ENCODE measurements around the gene GRID1.
"Not testable (repeated sequence)": the region's sequence is repeated elsewhere in the genome, so short reads cannot be mapped to it uniquely, and the experiment has no call there.

Gene GRID1

DNA sequence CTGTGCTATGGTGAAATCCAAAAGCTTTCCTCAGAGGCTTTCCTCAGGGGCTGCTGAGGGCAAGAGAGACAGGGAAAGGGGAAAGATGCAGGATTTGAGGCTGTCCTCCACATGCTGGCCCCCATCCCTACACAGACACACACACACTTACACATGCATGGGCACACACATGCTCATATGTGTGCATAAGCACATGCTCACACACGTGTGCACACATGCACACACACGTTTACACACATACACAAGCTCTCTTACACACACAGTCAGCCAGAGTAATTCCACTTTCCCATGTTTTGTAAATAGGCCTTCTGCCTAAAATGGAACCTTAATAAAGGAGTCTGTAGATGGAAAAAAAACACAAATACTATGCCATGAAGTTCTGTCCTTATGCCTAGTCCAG is 312.9 kb downstream of the GRID1 start:
- DNase-seq = no peak

DNA sequence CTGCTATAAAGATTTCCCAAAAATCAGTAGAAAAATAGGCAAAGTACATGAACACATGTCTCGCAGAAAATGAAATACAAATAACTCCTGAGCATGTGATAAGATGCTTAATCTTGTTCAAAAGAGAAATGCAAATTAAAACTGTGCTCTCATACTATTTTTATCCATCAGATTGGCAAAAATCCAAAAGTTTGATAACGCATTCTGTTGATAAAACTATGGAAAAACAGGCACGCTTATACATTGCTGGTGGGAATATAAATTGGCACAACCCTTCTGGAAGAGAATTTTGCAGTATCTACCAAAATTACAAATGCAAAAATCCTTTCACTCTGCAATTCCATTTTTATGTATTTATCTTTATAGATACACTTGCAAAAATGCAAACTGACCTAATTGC is 315.0 kb downstream of the GRID1 start:
- DNase-seq = no peak

GRCh38 chr10:86049442-86049841 is 317.2 kb downstream of the GRID1 start:
- no peak for DNase-seq

- no peak for DNase-seq
Measured at GRCh38 chr10:86048973-86049372, 317.6 kb downstream of the GRID1 start.

DNA sequence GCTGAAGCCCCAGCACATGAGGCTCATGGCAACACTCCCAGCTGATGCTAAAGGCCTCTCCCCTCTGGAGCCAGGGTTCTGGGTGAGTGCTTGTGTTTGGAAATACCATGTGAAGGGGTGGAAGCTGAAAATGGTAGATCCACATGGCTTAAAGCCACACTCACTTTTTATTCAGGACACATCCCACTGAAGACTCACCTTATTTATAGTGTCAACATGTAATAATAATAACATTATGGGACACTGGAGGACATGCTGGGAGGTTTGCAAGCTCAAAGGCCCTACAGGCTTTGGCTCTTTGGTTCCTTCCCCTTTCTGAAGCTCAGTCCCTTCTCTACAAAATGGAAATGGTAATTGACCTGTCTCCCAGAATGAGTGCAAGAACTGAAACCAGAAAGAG is 318.0 kb downstream of the GRID1 start:
- DNase-seq = no peak

- DNase-seq = no peak
Measured at GRCh38 chr10:86047588-86047987, 319.0 kb downstream of the GRID1 start.

DNA sequence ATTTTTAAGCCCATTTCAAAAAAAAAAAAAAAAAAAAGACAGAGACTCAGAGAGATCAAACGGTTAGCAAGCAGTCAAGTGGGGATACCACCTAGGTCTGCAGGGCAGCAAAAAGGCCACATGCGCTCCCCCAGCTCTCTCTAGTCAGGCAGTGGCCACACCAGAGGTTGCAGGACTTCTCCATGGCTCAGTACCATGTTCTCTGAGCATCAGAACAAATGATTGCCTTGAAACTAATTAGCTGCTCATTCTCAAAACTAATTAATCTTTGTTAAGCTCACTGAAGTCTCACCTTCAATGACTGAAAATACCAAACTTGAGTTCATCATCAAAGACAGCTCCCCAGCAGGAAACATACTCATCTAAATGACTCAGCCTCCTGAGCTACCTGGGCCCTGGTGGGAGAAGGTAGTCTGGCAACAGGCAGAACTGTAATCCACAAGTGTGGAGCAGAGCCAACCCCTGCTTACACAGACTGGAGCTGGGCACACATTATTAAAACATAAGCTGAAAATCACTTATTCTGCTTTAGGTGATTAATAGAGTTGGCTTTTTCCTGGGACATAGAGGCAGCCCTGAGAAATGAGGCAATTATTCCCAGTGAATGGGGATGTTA is 319.6 kb downstream of the GRID1 start:
- no peak for DNase-seq

DNA sequence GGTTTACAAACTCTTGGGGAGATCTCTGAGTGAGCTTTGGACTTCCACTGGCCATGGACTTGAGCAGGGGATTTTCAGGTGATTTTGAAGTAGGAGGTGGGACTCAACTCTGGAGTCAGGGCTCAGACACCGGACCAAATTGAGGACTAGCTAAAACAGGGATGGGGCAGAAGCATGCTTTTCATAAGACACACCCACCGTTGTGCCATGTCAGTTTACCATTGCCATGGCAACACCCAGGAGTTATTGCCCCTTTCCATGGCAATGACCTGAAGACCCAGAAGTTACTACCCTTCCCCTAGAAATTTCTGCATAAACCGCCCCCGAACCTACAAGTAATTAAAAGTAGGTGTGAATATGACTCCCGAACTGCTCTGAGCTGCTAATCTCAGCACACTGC is 320.7 kb downstream of the GRID1 start:
- no peak for DNase-seq

- no peak for DNase-seq
Measured at GRCh38 chr10:86044029-86044428, 322.6 kb downstream of the GRID1 start.

GRCh38 chr10:86043236-86043635 is 323.4 kb downstream of the GRID1 start:
- DNase-seq = no peak

DNA sequence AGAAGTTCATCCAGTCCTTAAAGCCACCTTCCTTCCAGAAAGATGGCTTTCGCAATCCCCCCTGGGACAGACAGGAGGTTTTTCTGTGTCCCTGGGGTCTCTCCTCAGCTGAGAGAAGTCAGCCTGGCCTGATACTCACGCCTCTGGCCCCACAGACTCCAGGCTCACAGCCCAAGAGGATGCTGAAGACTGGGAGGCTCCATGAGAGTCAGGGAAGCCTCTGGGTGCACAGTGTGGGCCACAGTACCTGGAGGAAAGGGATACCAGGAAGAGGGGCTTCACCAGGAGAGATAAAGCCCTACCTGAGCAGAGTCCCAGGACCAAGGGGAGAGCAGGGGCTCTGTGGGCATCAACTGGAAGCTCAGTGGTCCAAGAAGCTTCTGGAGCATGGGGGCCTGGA is 324.4 kb downstream of the GRID1 start:
- DNase-seq = no peak

DNA sequence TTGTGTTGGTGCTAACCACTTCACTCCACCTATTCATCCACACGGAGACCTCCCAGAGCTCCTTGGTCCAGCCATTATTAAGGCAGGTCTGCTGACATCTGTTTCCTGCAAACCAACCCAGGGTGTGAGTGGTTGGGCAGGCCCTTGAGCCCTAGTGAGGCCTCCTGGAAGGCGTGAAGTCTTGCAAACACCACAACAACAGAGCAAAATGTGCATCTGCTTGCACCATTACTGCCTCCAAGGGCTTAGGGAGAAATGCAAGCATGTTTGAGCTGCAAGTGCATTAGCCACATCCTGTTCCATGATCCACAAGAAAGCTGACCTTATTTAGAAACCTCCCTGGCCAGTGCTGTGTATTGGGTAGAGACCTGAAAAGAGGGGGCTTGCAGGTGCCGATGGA is 325.5 kb downstream of the GRID1 start:
- DNase-seq = no peak

DNA sequence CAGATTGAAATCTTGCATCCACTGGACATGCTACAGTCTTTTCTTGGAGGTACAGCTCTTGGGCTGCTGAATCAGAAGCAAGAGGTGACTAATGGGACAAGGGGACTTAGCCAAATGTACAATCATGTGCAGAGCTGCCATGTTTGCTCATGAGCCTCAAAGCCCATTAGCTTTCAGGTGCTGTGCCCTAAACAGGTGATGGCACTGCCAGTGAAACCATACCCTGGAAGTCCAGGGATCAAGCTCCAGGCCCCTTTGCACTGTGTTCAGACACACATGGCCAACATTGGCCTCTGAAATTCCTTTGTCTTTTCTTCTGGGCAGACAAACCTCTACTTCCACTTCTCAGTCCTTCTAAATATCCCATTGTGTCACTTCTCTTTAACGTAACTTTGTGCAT is 328.2 kb downstream of the GRID1 start:
- no peak for DNase-seq

DNA sequence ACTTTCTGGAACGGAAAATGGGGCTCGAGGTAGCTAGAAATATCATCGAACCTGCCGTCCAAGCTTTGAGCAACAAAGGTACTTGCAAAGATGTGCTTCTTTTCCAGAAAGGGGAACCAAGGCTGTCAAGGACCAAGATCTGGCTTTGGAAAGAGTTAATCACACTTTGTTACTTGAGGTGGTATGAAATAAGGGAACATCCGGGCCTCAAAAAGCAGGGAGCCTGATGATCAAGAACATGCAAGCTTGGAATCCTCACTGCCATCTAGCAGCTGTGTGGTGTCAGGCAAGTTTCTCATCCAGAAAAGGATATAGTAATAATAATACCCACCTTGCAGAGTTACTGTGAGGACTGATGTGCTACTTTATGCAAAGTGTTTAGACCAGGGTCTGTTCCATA is 329.5 kb downstream of the GRID1 start:
- no peak for DNase-seq

- no peak for DNase-seq
Measured at GRCh38 chr10:86036544-86036831, 330.1 kb downstream of the GRID1 start.

DNA sequence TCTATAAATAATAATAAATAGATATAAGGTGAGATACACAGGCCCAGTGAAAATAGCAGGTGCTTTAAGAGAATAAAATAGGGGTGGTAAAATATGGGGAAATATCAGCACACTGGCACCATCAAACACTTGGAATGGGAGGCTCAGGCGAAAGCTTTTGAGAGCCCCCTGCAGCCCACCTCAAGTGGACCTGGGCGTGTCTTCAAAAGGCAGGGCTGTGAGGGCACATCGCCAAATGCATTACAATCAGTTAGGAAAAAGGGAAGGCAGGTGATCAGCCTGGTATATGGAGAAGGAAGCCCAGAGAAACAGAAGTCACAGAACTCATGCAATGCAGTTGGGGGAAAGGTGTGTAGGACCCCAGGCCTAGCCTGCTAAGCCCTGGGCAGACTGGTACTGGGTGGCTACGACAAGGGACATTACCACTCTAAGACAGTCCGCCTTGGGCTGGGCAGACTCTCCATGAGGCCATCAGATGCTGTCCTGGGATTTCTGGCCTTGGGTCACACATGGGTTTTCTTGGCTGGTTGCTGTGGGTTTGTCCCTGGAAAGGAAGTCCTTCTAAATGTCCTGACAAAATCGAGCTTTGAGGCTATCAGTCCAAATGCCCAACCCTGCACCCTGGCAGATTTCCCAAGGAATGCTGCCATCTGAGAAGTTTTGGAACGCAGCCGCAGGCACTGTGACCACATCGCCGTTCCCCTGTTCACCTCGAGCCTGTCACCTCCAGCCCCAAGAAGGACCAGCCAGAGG is 330.6 kb downstream of the GRID1 start:
- DNase-seq = no peak

- DNase-seq = no peak
Measured at GRCh38 chr10:86034710-86035109, 331.9 kb downstream of the GRID1 start.

- DNase-seq = no peak
Measured at GRCh38 chr10:86033581-86033980, 333.0 kb downstream of the GRID1 start.

GRCh38 chr10:86032087-86032486 is 334.5 kb downstream of the GRID1 start:
- DNase-seq = not testable (repeated sequence)

DNA sequence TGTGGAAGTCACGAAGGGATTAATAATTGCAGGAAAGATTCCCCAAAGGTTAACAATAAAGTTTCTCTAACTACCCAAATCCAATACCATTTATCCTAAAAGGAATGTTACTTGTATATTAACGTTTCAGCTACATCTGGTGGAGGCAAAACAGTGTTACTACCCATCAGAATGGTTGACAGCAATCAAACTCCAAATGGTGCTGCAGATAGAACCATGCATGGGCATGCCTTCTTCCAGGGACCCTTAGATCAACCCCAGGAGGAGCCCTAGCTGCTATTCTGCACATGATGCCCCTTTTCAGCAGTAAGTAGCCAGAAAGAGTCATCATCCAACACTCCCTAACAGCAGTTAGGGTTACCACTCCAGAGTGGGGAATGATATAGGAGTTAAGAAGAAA is 336.3 kb downstream of the GRID1 start:
- no peak for DNase-seq

DNA sequence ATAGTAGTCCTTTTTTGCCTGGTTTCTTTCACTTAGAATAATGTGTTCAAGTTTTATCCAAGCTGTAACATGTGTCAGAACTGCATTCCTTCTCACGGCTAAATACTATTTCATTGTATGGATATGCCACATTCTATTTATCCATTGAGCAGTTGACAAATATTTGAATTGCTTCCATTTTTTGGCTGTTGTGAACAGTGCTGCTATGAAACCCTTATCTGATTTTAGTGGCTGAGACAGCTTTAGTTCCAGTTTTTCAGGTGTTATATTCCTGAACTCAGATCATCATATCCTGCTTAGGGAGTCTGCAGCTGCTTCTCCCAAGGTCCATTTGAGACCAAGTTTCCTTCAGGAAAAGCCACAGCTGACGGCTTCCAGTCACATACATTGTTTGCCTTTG is 339.2 kb downstream of the GRID1 start:
- no peak for DNase-seq

DNA sequence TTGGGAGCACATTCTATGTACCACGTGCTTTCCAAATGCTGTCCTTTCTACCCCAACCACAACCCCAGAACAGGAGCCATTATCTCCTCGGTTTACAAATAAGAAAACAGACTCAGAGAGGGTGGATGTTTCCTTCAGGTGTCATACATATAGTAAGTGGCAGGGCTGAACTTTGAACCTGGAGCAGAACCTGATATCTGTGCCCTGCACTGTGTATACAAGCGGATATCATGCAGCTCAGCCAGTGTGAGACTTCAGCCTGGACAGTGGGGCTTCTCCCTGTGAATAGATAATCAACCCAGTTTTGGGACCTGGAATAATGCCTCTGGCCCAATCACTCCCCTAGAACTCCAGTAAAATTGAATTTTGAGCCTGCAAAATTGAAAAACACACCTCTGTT is 341.1 kb downstream of the GRID1 start:
- no peak for DNase-seq

DNA sequence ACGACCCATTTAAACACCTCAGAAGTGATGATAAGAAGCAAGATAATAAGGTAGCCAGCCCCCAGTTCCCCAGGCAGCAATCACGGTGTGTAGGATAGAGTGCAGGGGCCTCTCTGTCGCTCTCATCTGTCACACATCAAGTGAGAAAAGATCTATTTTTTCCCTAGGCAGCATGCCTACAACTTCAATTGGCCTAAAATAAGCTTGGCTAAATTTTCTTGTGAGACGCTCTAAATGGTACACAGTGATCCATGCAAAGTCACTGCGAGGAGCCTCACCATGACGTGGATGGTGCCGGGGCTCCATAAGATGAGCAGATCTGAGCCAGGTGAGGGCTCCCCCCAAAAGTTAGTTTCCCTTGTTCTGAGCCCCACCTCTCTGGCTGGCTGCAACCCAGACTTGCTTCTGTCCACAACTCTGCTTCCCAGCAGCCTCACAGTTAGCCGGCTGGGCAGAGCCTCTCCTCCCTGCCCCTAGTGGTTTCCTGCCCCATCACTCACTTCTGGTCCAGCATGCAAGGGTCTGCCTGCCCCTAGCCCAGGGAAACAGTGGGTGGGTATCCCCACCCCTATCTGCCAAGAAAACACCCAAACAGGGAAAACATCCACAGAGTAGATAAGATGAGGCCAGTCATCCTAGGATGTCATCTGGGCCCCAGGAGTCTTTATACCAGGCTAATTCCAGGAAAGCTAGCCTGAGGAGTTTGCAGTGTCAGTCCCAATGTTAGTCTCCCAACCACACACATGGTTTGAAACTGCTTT is 342.1 kb downstream of the GRID1 start:
- no peak for DNase-seq

DNA sequence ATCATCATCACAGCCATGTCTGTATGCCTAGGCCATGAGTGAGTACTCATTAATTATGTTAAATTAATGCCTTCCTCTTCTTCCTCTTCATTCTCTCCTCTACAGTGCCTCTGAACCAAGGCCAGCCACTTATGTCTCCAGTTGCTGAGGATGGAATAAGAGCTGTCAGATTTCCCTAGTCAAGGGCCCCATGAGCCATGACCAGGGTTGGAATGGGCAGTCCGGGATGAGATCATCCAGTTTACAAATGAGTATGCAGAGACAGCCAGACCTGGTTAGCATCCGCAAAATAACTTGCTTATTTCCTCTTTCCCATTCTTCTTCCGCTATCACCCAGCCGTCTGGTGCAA is 342.7 kb downstream of the GRID1 start:
- no peak for DNase-seq

DNA sequence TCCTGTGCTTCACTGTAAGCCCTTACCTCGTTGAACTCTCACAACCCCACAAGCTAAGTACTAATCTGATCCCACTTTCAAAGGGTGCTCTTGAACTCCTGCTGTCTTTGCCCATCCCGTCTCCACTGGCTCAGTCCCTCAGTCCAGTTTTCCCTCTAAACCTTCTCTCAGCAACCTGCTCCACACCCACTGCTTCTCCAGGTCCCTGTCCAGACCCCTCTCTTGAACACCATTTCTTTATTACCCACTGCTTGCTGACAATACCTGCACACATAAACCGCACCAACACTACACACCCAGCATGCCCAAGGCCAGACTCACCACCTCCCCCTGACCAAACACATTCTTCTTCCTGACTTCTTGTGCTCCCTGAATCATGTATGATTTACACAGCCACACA is 343.3 kb downstream of the GRID1 start:
- no peak for DNase-seq
